K562 (cell line): Measurements from ENCODE around the gene NT5C. TPM values are rescaled to one million over a fixed set of nuclear protein-coding genes. Genes with fewer than 3 reads are reported as not detected.
A peak's percentile ranks its signal among the peaks of the same experiment; 100 is the strongest.

Experiments
- ATAC-seq: fragments of 200-7000 bp; cut with Tn5 transposase; 3 replicates; pipeline ENCODE4 v1.9.1; 2020; ENCODE audit warnings: moderate library complexity
- BruUV-seq: library from RNA; stranded (reverse); fragments of 400-500 nt; replicated peaks from 2 replicates; lab custom pipeline; 2021; lab: Mats Ljungman, UMichigan
- CTCF ChIA-PET: fragments of 300-600 bp; formaldehyde crosslinking; extraction: SDS; loops from one replicate; lab custom pipeline; 2021; ENCODE audit warnings: low intra/inter-chr PET ratio; lab: Yijun Ruan, JAX
- POLR2A ChIA-PET: fragments of 300-600, 350-650 bp; sonication (Branson Sonifier 250); formaldehyde crosslinking; extraction: SDS; loops from one replicate; lab custom pipeline; 2021; ENCODE audit warnings: antibody characterized with exemption, inconsistent platforms; lab: Yijun Ruan, JAX
- DNase-seq, 4 experiments: peaks; one replicate each; pipeline versions ENCODE4 v3.0.0 to v3.0.0-alpha.2; 2011 to 2018; ENCODE audit warnings: low spot score in 3 of 4, mixed read lengths in 3 of 4; ENCODE audit errors: extremely low read depth in 1 of 4
- FAIRE-seq: peaks from 2 replicates; lab custom pipeline; 2011; peaks lifted over from hg19 to GRCh38; lab: Jason Lieb, UNC
- H2AFZ ChIP-seq: 2 replicates; pipeline ENCODE4 v1.6.0; 2011; ENCODE audit warnings: low read depth, low read length, control low read depth, inconsistent platforms
- H3K27ac ChIP-seq: fragments of 200-600 bp; 3 replicates; pipeline ENCODE4 v1.8.0; 2011; ENCODE audit warnings: low read depth, mild to moderate bottlenecking, control low read depth, inconsistent platforms, low read length, moderate library complexity, mixed read lengths; ENCODE audit errors: extremely low read depth
- H3K27me3 ChIP-seq, 2 experiments: fragments of 300-600 bp in 1 of 2; 2 replicates in 1 of 2; 3 replicates in 1 of 2; pipeline versions ENCODE4 v1.6.0 to v1.8.0; 2011; ENCODE audit warnings: inconsistent platforms in 2 of 2, low read length in 2 of 2, mild to moderate bottlenecking in 1 of 2, mixed read lengths in 1 of 2, moderate library complexity in 1 of 2; ENCODE audit not compliant: control insufficient read depth in 2 of 2, insufficient read depth in 2 of 2
- H3K36me3 ChIP-seq: fragments of 300-600 bp; 3 replicates; pipeline ENCODE4 v1.8.0; 2011; ENCODE audit warnings: mild to moderate bottlenecking, low read length, inconsistent platforms; ENCODE audit not compliant: control insufficient read depth, insufficient read depth
- H3K4me1 ChIP-seq, 2 experiments: fragments of 200-600 bp in 1 of 2; replicated peaks in 1 of 2; 2 replicates in 1 of 2; 3 replicates in 1 of 2; pipeline versions ENCODE4 v1.5.1 to v1.8.0; 2011; ENCODE audit warnings: inconsistent platforms in 2 of 2, low read length in 2 of 2, mild to moderate bottlenecking in 1 of 2, mixed read lengths in 1 of 2, moderate library complexity in 1 of 2; ENCODE audit not compliant: control insufficient read depth in 2 of 2, insufficient read depth in 2 of 2
- H3K4me2 ChIP-seq: 2 replicates; pipeline ENCODE4 v1.6.1; 2011; ENCODE audit warnings: low read length, control low read depth, inconsistent platforms, mixed read lengths; ENCODE audit not compliant: insufficient read depth
- H3K4me3 ChIP-seq: fragments of 200-600 bp; sonication (generic), shearing (Covaris generic); 2 replicates; pipeline ENCODE4 v1.5.1; 2016; ENCODE audit warnings: control low read depth, inconsistent platforms
- H3K79me2 ChIP-seq: fragments of 200-600 bp; 3 replicates; pipeline ENCODE4 v1.8.0; 2011; ENCODE audit warnings: low read length, inconsistent platforms; ENCODE audit not compliant: control insufficient read depth, insufficient read depth
- H3K9ac ChIP-seq, 2 experiments: 2 replicates each; pipeline versions ENCODE4 v1.6.0 to v1.6.1; 2011; ENCODE audit warnings: low read depth in 2 of 2, low read length in 2 of 2, control low read depth in 1 of 2, inconsistent platforms in 1 of 2, mild to moderate bottlenecking in 1 of 2, mixed read lengths in 1 of 2; ENCODE audit not compliant: insufficient read depth in 1 of 2
- H3K9me1 ChIP-seq: one replicate; pipeline ENCODE4 v1.6.0; 2011; ENCODE audit warnings: inconsistent platforms, mild to moderate bottlenecking, low read length, moderate library complexity; ENCODE audit not compliant: control insufficient read depth, insufficient read depth
- H3K9me3 ChIP-seq: replicated peaks from 2 replicates; pipeline ENCODE4 v1.5.1; 2011; ENCODE audit warnings: low read depth, low read length, inconsistent platforms; ENCODE audit not compliant: control insufficient read depth, insufficient read depth
- H4K20me1 ChIP-seq: replicated peaks from 2 replicates; pipeline ENCODE4 v1.6.1; 2011; ENCODE audit warnings: low read length, inconsistent platforms, mixed read lengths; ENCODE audit not compliant: control insufficient read depth, insufficient read depth
- BRF2 ChIP-seq: IDR thresholded peaks from 3 replicates; pipeline ENCODE4 v1.6.1; 2011; ENCODE audit warnings: borderline replicate concordance, mild to moderate bottlenecking; ENCODE audit not compliant: insufficient read length, insufficient read depth
- CREB3L1 ChIP-seq: fragments of 450-650 bp; IDR thresholded peaks from 2 replicates; pipeline ENCODE4 v1.6.1; 2014; ENCODE audit warnings: low read depth, mild to moderate bottlenecking, moderate library complexity, borderline replicate concordance
- FOXP4 ChIP-seq: sonication (generic); formaldehyde crosslinking; IDR thresholded peaks from 2 replicates; pipeline ENCODE4 v1.8.0; 2022; ENCODE audit warnings: mild to moderate bottlenecking, missing genetic modification reagents, borderline replicate concordance
- HOMEZ ChIP-seq: fragments of 250-450 bp; sonication (Bioruptor Pico); IDR thresholded peaks from 2 replicates; pipeline ENCODE4 v1.4.0; 2020; ENCODE audit warnings: mild to moderate bottlenecking, moderate library complexity
- JUND ChIP-seq, 2 experiments: IDR thresholded peaks; 2 replicates in 1 of 2; 3 replicates in 1 of 2; pipeline ENCODE4 v1.6.1; 2011; ENCODE audit warnings: borderline replicate concordance in 2 of 2, low read depth in 2 of 2, low read length in 2 of 2, improper control_type of control experiment in 1 of 2, missing biosample characterization in 1 of 2, missing genetic modification characterization in 1 of 2, missing genetic modification reagents in 1 of 2
- SRSF1 ChIP-seq: fragments of 200-400 bp; formaldehyde crosslinking; IDR thresholded peaks from 2 replicates; pipeline ENCODE4 v1.6.1; 2017; ENCODE audit warnings: mild to moderate bottlenecking, low read depth, low read length, moderate library complexity
- WGBS: fragments of 100-300 bp; shearing (Covaris generic); methylation state at CpG from one replicate; pipeline ENCODE4 v1.1.6; 2016; ENCODE audit warnings: low coverage, mixed read lengths; ENCODE audit not compliant: insufficient coverage; ENCODE audit errors: missing lambda C conversion rate; 5-methylcytosine and 5-hydroxymethylcytosine counted together
- in situ Hi-C: fragments of 300-500 bp; cut with MboI; formaldehyde crosslinking; loops from 4 replicates; pipeline ENCODE4 v1.15.0; 2018; ENCODE audit warnings: inconsistent platforms, mixed read lengths
- intact Hi-C: fragments of 100-400 bp; cut with micrococcal nuclease; formaldehyde crosslinking; loops from 2 replicates; pipeline ENCODE4 v1.14.2; 2022
- polyA plus RNA-seq, 8 experiments: library from polyadenylated mRNA; depleted of rRNA in 4 of 8; stranded (reverse) in 5 of 8; unstranded in 3 of 8; fragments of >200 nt; fragmentation: Nextera tagmentation in 2 of 8; fragmentation: Illumina TruSeq in 1 of 8; extraction: Ambion mirVana in 2 of 8; extraction: Trizol in 1 of 8; gene quantifications; 2 replicates each; pipeline versions ENCODE4 v1.2.1 to v1.2.3, GENCODE V29; 2011 to 2014; ENCODE audit warnings: inconsistent platforms in 1 of 8, missing spikeins in 1 of 8
- total RNA-seq, 7 experiments: library from RNA; depleted of rRNA in 6 of 7; stranded (reverse); fragments of >200 nt in 6 of 7; fragmentation: Illumina TruSeq in 2 of 7; extraction: Trizol in 2 of 7; gene quantifications; 2 replicates each; pipeline versions ENCODE4 v1.2.1 to v1.2.3, GENCODE V29; 2011 to 2021; ENCODE audit warnings: low replicate concordance in 1 of 7

NT5C gene
- total and polyA plus RNA-seq, 9 of the 15 experiments (the other 6 are each of a cell fraction or from before 2014, with no cell fraction given), result 2.9 to 205 (median 45.0) TPM

DNA sequence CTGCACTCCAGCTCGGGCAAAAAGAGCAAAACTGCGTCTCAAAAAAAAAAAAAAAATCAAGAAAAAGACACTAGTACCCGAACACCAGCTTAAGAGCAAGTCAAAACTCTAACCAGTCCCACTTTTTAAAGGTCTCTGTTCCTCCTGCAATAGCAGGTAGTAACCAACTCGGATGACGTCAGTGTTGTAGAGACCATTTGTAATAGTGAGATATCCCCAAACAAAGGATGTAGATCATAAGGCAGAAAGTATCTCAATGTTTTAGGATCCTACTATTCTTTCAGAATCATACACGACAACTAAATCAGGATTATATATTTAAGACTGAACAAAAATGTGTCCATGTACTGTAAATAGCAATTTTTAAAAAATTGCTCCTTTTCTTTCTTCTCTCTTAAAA lies 20.4 kb upstream of the NT5C start (continued):
- TF ChIP-seq CREB3L1 (no peak), JUND (IDR thresholded peaks at IDR 0.05; ENCODE audit: borderline replicate concordance, low read depth, low read length) (peak; percentile 81), JUND (tag; IDR thresholded peaks at IDR 0.05; ENCODE audit: borderline replicate concordance, low read depth, low read length) (peak; percentile 69; the same call in 1 of the 3 replicates)
- TF ChIP-seq, all 486 proteins: peak for 9

DNA sequence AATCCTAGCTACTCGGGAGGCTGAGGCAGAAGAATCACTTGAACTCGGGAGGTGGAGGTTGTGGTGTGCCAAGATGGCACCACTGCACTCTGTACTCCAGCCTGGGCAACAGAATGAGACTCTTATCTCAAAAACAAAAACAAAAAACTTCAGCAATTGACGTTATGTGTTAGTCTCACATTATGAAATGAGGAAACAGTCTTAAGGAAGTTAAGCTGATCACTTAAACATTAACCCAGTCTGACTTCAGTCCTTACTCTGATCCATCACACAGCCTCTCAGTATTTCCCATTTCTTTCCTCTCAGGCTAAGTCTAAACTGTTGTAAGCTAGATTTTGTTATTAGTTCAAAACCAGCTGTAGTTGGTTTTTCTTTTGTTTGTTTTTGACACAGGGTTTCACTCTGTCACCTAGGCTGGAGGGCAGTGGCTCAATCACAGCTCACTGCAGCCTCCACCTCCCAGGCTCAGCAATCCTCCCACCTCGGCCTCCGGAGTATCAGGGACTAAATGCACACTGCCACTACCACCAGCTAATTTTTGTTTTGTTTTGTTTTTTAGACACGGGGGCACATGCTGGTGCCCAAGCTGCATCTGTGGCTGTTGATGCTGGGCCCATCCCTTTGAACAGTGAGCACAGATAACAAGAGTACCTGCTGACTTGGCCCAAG lies 16.5 kb upstream of the NT5C start:
- H3K4me2 ChIP-seq, result no peak overlapping the region
- intact Hi-C loops, result no loop called here
- peaks cover 80% of the 10 kb centered on the region for H3K36me3 ChIP-seq
- no peaks in the 10 kb centered on the region for H3K9me3 ChIP-seq
- DNase-seq, result no peak
- WGBS, result 93% methylated on average over 6 of the region's 6 CpGs
- ATAC-seq, result no peak
- H2AFZ ChIP-seq, result no peak overlapping the region
- POLR2A ChIA-PET, result interaction anchor here (0.6 to 2.0 kb wide), 11 partner anchors 9 to 600 kb away, joined by 3 to 15 read pairs (median 4); partner anchors contain the start of genes NUP85 and SUMO2
- H3K79me2 ChIP-seq, result peaks cover 63% of the 10 kb centered on the region
- peaks cover 5 to 12% of the 10 kb centered on the region in 2 experiments; a peak in 4 of 5 replicates for H3K4me1 ChIP-seq
- TF ChIP-seq BRF2 (no peak), SRSF1 (no peak), HOMEZ (CRISPR knock-in tag) (no peak), FOXP4 (CRISPR knock-in tag) (no peak)
- TF ChIP-seq, all 486 proteins: peak for 0
- Histone ChIP-seq H3K27me3 (no peaks in the 10 kb centered on the region), H3K4me3 (no peak overlapping the region), H4K20me1 (peaks cover 8% of the 10 kb centered on the region; the same call in 1 of the 2 replicates), H3K9ac (no peak overlapping the region), H3K9me1 (no peaks in the 10 kb centered on the region), H3K27ac (no peak overlapping the region)
- no TSS peak for BruUV-seq
- CTCF ChIA-PET, result no interaction called here
- in situ Hi-C loops, result no loop called here
- FAIRE-seq, result no peak
